Activated CD8-positive, alpha-beta memory T cell treated with anti-CD3 and anti-CD28 coated beads, Interleukin-2, amount 50 U/mL, for 24 hours (primary cell): ENCODE data around the gene TMTC2.

Experiments
- DNase-seq: peaks from one replicate; pipeline ENCODE4 v3.0.0-alpha.2; 2020; ENCODE audit errors: extremely low read depth

TMTC2 gene

DNA sequence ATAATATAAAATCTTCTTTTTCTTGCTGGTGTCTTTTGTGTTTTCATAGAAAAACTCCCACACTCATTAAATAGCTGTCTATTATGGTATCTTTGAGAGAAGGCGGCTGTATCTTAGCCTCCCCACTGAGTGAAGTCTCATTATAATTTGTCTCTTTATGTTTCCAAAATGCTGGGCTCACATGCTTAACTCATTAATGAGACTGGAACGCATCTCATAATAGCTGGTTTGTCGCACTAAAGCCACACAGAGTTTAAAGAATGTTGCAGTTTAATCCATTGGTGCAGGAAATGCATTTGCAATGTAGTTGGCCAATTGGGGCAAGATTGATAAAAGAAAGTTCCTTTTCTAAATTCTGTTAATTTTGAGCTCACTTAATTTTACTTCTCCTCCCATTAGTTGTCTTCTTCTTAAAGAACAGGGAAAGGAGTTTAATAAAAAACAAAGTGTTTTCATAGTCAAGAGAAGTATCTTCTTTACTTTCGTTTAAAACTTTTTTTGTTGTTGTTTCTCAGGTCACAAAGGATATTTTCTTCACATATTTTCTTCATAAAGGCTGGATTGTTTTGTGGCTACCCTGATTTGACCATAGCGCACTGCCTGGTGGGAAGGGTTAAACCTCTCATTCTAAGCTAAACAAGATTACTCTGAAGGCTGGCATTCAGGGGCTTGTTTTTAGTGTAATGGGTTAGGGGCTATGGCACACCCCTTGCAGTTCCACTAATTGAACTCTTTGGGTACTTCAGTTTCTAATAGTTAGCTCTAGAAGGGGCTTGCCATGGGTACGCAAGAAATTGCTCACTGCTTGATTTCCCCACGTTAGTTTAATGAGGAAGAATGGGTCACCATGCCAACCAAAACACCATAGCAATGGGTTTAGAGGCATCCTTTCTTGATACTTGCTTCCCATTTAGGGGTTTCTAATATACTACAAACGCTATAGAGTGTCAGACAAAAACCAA, 197.0 kb downstream of the TMTC2 start:
- DNase-seq: no peak

DNA sequence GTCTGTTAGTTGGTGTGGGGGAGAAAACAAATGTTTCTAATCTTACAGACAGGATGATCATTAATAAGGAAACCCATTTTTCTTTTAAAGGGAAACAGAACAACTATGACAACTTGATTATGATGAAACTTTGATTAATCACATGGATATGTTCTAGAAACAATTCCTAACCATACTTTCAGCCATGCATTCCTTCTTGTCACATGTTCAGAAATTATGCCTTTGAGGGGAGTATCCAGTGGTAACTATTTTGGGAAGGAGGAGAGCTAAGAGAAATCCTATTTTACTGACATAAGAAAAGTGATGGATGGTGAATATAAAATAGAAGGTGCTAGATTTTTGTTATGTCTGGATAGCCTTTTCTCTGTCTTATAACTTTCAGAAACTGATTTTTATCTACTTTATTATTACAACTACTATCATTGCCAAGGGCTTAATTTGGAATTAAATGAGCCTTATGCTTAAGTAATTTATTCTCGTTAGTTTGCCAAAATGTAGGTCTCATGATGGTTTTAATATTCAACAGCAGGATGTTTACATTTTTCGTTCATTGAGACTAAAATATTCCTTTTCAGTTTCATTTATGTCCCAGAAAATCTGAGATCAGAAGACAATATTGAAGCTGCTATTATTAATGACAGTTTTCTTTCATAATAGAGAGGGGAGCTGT, 200.1 kb downstream of the TMTC2 start:
- DNase-seq: no peak

DNA sequence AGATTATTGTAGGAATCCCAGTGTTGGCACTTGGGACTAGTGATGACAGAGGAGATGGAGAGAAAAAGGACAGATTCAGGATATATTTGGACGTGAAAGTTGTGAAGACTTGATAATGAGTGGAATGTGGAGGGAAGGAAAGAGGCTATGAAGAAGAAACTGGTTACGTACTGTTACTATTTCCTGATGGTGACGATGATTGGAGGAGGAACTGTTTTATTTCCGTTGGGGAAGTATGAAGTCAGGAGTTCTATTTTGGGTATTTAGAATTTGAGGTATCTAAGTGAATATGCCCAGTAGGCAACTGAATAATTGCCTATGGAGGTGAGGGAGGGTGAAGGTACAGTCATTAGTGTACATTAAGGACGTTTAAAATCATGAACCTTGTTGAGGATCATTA, 207.2 kb downstream of the TMTC2 start:
- DNase-seq: no peak

DNA sequence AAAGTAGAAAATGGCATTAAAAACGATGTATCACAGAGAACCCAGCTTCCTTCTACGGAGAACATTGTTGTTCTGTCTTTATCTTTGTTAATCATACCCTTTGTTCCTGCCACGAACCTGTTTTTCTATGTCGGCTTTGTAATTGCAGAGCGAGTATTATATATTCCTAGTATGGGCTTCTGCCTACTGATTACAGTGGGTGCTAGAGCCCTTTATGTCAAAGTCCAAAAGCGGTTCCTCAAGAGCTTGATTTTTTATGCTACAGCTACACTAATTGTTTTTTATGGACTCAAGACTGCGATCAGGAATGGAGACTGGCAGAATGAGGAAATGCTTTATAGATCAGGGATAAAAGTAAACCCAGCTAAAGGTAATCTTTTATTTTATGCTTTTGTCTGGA, 209.6 kb downstream of the TMTC2 start:
- no peak for DNase-seq

DNA sequence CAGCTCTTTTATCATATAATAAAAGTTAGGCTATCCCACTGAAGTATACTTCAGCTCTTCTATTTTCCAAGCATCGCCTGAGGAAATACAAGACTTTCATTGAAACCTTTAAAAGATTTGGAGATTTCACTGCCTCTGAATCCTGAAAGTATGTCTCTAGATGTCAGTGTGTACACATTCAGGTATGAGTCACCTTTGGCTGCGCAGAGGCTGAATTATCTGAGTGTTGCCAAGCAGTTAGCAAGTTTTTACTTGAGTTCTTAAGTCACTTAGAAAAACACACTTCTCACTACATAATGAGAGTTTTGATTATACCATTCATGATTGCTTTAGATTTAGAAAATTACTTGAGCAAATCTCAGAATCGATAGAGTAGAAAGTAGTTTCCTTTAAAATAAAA, 210.3 kb downstream of the TMTC2 start:
- no peak for DNase-seq

DNA sequence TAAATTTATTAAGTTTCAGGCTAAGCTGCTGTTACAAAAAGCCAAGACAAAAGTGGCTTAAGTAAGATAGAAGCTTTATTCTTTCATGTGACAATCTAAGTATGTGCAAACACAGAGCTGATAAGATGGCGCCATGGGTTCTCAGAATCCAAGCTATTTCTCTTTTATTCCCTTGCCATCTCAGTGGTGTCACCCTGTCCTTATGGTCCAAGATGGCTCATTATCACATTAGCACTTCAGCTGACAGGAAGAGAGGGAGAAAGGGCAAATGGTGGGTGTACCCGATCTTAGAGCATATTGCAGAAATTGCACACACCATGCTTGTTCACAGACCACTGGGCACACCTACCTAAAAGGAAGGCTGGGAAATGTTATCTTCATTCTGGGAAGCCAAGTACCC, 211.7 kb downstream of the TMTC2 start:
- no peak for DNase-seq

DNA sequence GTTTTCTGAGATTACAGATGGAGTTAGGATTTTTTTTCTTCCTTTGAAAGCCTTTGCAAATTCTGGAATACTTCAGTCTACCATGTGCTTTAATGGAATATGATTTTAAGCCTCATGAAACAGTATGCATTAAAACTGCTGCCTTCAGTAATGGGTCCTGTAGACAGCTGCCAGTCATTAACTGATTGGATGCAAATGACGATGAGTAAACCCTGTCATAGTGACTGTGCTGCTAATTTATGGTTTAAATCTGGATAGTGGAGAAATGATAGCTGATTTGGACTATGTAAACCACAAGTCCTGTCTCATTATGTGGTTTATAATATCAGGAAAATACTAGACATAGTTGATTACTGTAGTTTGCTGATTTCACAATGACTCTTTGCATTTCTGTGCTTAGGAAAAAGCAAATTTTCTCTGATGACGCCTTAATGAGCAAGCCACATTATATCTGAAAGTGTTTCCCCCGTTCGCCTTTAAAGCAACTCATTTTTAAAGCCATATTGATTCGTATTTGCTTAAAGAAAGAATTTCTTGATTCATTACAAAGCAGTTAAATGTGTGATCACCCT, 217.6 kb downstream of the TMTC2 start:
- DNase-seq: no peak

DNA sequence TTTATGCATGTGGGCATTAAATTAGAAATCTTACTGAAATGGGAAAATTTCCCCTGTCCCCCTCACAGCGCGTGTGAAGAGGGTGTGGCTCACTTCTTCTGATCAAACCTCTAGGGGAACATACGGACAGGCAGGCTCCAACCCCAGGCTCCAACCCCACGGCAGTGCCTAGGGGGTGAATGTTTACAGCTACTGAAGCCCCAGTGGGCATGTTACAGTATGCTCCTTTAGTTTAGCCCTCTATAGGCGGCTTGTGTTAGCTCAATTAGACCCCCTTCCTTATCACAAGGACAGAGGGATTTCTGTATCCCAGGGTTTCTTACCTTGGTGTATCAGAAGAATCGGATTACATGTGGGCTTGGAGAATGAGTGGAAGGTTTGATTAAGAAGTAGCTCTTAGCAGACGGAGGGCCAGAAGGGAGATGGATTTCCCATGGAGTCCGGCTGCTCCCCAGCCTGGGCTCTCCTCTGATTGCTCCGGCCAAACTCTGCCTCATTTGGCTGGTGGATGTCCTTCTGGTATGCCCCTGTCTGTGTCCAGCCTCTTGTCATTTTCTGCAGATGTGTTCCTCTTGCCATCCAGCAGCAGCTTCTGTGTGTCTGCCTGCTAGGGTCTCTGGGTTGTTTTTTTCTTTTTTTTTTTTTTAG, 223.7 kb downstream of the TMTC2 start:
- no peak for DNase-seq

DNA sequence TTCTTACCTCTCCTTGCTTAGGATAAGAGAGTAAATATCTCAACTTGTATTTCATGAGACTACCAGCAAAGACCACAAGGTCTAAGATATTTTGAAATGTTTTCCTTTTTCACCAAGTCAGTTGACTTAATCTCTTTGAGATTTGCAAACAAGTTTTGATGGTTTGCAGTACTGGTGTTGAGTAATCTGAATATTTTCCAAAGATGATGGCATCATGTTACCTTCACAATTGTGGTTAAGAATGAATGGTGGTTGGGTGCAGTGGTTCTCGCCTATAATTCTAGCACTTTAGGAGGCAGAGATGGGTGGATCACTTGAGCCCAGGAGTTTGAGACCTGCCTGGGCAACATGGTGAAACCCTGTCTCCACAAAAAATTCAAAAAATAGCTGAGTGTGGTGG, 225.7 kb downstream of the TMTC2 start:
- no peak for DNase-seq

DNA sequence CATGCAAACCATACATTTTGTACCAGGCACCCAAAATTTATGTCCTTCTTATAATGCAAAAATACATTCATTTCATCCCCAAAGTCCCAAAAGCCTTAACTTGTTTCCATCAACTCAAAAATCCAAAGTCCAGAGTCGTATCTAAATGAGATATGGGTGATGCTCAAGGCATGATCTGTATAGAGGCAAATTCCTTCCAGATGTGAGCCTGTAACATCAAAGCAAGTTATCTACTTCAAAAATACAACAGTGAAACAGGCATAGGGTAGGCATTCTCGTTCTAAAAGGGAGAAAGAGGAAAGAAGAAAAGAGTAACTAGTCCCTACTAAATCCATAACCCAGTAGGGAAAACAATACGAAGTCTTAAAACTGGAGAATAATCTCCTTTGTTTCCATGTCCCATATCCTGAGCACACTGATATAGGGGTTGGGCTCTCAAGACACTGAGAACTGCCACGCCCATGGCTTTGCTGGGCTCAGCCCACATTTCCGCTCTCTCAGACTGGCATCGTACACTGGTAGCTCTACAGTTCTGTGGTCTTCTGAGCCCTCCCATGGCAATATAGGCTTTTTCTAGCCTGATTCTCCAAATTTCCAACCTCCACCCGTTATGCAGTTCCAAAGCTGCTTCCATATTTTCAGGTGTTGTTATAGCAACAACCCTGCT, 232.8 kb downstream of the TMTC2 start:
- no peak for DNase-seq

DNA sequence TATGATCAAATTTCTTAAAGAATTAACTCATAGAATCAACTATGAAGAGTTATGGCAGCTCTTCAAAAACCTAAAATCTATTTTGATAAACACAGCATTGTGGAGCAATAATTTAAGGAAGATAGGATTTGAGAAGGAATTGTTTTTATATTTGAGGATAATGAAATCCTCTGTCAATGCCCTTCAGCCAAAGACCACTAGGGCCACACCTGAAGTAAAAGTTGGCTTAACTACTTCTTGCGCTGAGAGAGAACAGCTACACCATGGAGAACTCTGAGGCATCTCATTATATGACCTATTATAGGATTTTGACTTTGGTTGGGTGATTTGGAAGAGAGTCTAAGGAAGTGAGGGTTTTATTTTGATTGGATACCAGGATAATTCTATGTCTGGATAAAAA, 237.2 kb downstream of the TMTC2 start:
- no peak for DNase-seq

DNA sequence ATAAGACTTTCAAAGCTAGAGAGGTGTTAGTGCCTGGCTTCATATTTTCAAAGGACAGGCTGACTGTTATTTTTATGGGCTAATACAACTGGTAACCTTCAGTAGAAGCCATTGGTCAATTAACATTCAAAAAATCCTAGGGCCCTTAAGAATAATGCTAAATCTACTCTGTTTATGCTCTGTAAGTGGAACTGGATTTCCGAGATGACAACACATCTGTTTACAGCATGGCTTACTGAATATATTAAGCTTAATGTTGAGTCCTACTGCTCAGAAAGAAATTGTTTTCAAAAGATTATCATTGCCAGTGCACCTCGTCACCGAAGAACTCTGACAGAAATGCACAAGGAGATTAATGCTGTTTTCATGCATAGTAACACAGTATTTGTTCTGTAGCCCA, 239.9 kb downstream of the TMTC2 start:
- no peak for DNase-seq

DNA sequence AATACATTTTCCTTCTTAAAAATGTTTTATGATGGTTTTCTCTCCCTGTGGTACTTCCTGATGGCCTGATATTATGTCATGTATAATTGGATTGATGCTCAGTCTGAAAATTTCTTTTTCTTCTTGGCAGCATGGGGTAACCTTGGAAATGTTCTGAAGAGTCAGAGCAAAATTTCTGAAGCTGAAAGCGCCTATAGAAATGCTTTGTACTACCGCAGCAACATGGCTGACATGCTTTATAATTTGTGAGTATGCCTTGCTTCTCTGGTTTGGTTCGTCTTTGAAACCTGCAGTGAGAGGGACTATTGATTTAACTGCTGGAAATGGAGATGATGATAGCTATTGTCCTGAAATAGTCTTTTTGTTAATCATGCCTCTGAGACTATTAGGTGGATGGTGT, 243.6 kb downstream of the TMTC2 start:
- DNase-seq: no peak

DNA sequence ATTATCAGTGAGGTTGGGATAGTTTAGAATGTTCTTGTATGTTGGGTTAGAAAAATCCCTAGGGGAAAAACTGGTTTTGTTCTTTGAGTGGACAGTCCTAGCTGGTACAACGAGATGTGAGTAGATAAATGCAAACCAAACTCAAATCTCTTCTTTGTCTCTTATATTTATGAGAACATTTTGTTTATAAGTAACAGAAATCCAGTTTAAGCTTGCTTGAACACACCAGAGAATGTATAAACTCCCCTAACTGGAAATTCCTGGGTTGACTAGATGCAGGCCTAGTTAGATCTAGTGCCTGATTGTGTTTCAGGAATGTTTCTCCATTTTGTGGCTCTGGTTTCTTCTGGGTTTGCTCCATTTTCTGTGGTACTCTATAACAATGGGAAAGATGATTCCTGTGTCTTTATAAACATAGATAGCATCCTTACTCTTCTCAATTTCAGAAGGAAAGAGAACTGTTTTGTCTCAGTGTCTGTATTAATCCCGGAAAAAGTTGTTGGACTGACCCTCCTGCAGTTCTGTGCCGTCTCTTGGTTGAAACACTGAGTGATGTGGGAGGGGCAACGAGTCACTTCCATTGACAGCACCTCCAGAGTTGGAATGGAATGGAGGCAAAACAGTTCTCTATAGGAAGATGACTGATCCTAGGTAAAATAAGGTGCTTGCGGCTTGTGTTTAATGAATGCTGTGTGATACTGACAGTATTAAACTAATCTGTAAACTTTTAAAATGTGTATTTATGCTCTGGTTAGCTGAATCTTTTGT, 244.8 kb downstream of the TMTC2 start:
- DNase-seq: no peak

DNA sequence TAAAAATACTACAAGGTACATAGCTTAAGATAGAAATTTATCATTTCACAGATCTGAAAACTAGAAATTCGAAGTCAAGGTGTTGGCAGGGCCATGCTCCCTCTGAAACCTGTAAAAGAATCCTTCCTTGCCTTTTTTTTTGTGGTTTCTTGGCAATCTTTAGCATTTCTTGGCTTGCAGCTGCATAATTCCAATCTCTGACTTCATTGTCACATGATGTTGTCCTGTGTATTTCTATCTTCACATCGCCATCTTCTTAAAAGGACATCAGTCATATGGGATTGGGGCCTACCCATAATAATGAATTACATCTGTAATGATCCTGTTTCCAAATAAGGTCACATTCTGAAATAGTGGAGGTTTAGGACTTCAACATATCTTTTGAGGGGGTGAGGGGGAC, 250.4 kb downstream of the TMTC2 start:
- DNase-seq: no peak

DNA sequence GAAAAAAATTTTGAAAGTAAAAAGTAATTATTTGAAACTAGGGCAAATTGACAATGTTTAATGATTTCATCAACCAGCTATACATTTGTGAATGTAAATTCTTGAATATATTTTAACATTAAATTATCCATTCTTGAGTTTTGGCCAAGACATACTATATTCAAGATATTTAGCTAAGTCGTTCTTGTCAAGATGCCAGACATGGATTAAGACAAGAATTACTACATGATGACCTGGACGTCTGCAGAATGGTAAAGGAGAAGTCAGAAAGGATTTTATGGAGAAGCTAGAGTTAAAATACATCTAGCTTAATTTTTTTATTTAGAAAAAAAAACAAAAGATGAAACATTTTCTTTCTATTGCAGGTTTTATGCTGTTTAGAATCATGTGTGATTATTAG, 255.8 kb downstream of the TMTC2 start:
- DNase-seq: no peak

DNA sequence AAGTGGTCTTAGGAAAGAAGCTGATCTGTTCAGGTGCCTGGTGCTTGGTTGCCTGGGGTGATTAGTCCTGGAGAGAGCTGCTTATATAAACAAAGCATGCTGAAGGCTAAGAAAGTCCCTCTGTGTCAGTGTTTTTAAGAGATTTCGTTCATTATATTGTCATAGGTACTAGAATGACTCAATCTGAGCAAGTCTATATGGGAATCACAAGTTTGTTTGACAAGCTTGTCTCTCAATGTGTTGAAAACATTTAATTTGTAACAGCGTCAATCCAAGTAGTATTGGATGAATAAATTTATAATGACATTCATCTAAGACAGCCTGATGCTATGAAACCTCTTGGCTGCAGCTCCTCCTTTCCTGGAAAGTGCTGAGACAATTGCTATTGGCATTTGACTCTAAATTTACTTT, 256.3 kb downstream of the TMTC2 start:
- DNase-seq: no peak

DNA sequence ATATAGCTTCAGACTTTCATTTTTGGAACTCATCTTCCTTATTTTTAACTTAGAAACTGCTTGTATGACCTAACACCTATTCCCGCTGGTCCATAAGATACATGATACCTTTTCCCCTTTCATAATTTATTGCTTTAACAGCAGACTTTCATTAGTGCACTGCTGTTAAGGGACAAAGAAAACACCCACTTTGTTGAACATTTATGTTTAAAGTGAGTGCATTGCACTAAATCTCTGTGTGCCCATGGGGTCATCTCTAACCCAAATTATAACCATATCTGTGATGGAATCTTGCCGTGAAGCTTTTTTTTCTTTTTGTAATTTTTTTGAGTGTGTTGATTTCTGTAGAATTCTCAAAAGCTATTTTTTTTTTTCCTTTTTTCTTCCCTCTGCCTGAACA, 261.8 kb downstream of the TMTC2 start:
- no peak for DNase-seq

DNA sequence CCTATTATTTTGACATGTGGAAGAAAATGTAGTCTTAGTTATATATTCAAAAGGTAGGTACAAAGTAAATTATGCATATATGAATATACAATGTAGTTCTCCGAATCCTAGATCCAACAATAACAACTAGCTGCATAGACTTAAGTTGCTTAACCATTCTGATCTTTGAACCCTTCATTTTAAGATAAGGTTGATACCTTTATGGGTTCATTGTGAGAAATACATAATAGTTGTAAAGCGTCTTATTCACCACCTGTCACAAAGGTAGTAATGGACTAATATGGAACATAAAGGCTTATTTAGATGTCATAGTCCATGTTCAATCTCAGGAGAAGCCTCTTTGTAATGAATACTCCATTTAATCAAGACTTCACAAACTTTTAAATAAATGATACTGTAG, 263.6 kb downstream of the TMTC2 start:
- DNase-seq: no peak

DNA sequence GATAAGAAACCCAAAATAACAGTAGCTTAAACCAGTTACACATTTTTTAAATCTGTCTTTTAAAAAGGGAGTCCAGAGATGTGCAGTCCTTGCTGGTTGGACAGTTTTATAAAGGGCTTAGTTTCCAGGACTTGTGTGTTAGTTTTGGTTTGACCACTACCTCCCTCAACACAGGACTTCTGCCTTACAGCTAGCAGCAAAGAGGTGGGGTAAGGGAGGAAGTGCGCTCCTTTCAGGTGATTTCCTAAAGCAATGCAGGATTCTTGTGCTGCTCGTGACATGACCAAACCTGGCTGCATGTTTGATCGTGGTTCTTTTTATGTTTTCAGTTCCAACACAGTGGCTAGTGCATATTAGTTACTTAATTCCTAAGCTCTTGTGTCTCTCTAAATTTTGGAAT, 266.2 kb downstream of the TMTC2 start:
- no peak for DNase-seq

DNA sequence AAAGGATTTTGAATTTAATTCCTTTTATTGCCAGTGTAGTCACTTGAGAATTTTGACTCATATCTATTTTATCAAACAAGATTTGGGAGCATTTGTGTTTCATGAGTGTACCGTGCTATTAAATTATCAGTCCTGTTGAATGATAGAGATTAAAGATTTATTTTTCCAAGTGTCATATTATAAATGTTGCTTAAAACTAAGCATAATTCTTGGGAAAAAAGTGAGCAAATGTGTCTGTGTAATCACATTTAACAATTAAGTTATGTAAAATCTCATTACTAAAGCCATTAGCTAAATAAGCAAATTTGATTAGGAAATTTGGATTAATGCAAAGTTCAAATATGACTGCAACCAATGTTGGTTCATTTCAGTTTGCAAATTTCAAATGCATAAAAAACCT, 266.7 kb downstream of the TMTC2 start:
- DNase-seq: no peak
